Measurements from ENCODE around the gene DNAJC4. TPM values are rescaled to one million over a fixed set of nuclear protein-coding genes. Genes with fewer than 3 reads are reported as not detected.
A peak's percentile ranks its signal among the peaks of the same experiment; 100 is the strongest.

DNAJC4 gene
- total RNA-seq, 1 donor from 2014 or later: 3.9 TPM

GRCh38 chr11:64260147-64260708, 29.9 kb downstream of the DNAJC4 start:
- H3F3A ChIP-seq (ENCODE audit: low read depth): no peaks in the 10 kb centered on the region
- no peaks in the 10 kb centered on the region for H3K36me3 ChIP-seq
- no peak overlapping the region for H3K27ac Mint-ChIP-seq
- H3K27me3 ChIP-seq: no peaks in the 10 kb centered on the region
- peaks cover 10% of the 10 kb centered on the region for H3K27me3 Mint-ChIP-seq (ENCODE audit: insufficient read depth, low read depth)
- no peak overlapping the region for H3K9ac ChIP-seq
- no peak overlapping the region for H3K4me2 ChIP-seq
- TF ChIP-seq EZH2 (IDR thresholded peaks at IDR 0.05): no peak
- TF ChIP-seq EZH2phosphoT487 (IDR thresholded peaks at IDR 0.05): no peak
- TF ChIP-seq, protein P1, sequence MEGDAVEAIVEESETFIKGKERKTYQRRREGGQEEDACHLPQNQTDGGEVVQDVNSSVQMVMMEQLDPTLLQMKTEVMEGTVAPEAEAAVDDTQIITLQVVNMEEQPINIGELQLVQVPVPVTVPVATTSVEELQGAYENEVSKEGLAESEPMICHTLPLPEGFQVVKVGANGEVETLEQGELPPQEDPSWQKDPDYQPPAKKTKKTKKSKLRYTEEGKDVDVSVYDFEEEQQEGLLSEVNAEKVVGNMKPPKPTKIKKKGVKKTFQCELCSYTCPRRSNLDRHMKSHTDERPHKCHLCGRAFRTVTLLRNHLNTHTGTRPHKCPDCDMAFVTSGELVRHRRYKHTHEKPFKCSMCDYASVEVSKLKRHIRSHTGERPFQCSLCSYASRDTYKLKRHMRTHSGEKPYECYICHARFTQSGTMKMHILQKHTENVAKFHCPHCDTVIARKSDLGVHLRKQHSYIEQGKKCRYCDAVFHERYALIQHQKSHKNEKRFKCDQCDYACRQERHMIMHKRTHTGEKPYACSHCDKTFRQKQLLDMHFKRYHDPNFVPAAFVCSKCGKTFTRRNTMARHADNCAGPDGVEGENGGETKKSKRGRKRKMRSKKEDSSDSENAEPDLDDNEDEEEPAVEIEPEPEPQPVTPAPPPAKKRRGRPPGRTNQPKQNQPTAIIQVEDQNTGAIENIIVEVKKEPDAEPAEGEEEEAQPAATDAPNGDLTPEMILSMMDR (IDR thresholded peaks at IDR 0.05): no peak
- no peak overlapping the region for H2AFZ ChIP-seq (replicated peaks)
- H3K4me1 ChIP-seq: no peaks in the 10 kb centered on the region
- H3K79me2 ChIP-seq (ENCODE audit: low read depth): no peaks in the 10 kb centered on the region
- H3K36me3 Mint-ChIP-seq: peaks cover 19% of the 10 kb centered on the region
- H3K9me3 ChIP-seq (ENCODE audit: low read depth): no peaks in the 10 kb centered on the region
- H3K27ac ChIP-seq: no peak overlapping the region
- H3K4me3 ChIP-seq: no peak overlapping the region
- no peak for DNase-seq (ENCODE audit: low spot score)
- no peaks in the 10 kb centered on the region for H4K20me1 ChIP-seq (ENCODE audit: low read depth)
- no peaks in the 10 kb centered on the region for H3K9me3 Mint-ChIP-seq
- H3K4me1 Mint-ChIP-seq: peaks cover 3% of the 10 kb centered on the region
- H3K4me3 Mint-ChIP-seq: no peak overlapping the region

GRCh38 chr11:64261556-64262080, 31.3 kb downstream of the DNAJC4 start:
- TF ChIP-seq EZH2 (IDR thresholded peaks at IDR 0.05): no peak
- TF ChIP-seq, protein P1 (IDR thresholded peaks at IDR 0.05): no peak
- TF ChIP-seq EZH2phosphoT487 (IDR thresholded peaks at IDR 0.05): no peak
- Histone ChIP-seq H3K36me3 (no peaks in the 10 kb centered on the region), H3K9me3 (ENCODE audit: low read depth) (no peaks in the 10 kb centered on the region), H3K79me2 (ENCODE audit: low read depth) (no peaks in the 10 kb centered on the region), H3K27me3 (no peaks in the 10 kb centered on the region), H3F3A (ENCODE audit: low read depth) (no peaks in the 10 kb centered on the region), H2AFZ (replicated peaks) (no peak overlapping the region), H3K4me1 (no peaks in the 10 kb centered on the region), H3K27ac (no peak overlapping the region), H4K20me1 (ENCODE audit: low read depth) (no peaks in the 10 kb centered on the region), H3K9ac (no peak overlapping the region), H3K4me3 (no peak overlapping the region), H3K4me2 (no peak overlapping the region)
- Mint-ChIP-seq H3K4me1 (peaks cover 3% of the 10 kb centered on the region), H3K36me3 (peaks cover 21% of the 10 kb centered on the region), H3K9me3 (no peaks in the 10 kb centered on the region), H3K4me3 (no peak overlapping the region), H3K27me3 (ENCODE audit: insufficient read depth, low read depth) (peaks cover 12% of the 10 kb centered on the region), H3K27ac (no peak overlapping the region)
- no peak for DNase-seq (ENCODE audit: low spot score)

- H4K20me1 ChIP-seq (ENCODE audit: low read depth): no peaks in the 10 kb centered on the region
- Mint-ChIP-seq H3K4me3 (no peak overlapping the region), H3K36me3 (peaks cover 21% of the 10 kb centered on the region), H3K27me3 (ENCODE audit: insufficient read depth, low read depth) (peaks cover 12% of the 10 kb centered on the region), H3K9me3 (no peaks in the 10 kb centered on the region), H3K27ac (peak overlapping the region; percentile 46), H3K4me1 (peaks cover 3% of the 10 kb centered on the region)
- no peak overlapping the region for H3K4me2 ChIP-seq
- DNase-seq (ENCODE audit: low spot score): no peak
- H3K27ac ChIP-seq: no peak overlapping the region
- H3K4me3 ChIP-seq: no peak overlapping the region
- H3K36me3 ChIP-seq: no peaks in the 10 kb centered on the region
- no peaks in the 10 kb centered on the region for H3K27me3 ChIP-seq
- no peak overlapping the region for H3K9ac ChIP-seq
- no peaks in the 10 kb centered on the region for H3K9me3 ChIP-seq (ENCODE audit: low read depth)
- no peaks in the 10 kb centered on the region for H3K4me1 ChIP-seq
- H3F3A ChIP-seq (ENCODE audit: low read depth): no peaks in the 10 kb centered on the region
- TF ChIP-seq EZH2 (IDR thresholded peaks at IDR 0.05) (no peak), EZH2phosphoT487 (IDR thresholded peaks at IDR 0.05) (no peak)
- TF ChIP-seq, protein P1 (IDR thresholded peaks at IDR 0.05): no peak
- no peaks in the 10 kb centered on the region for H3K79me2 ChIP-seq (ENCODE audit: low read depth)
- H2AFZ ChIP-seq (replicated peaks): no peak overlapping the region
These were observed 32.1 kb downstream of the DNAJC4 start for GRCh38 chr11:64262271-64263002.
